ENCODE measurements around the gene CWF19L2.
"Not testable (repeated sequence)": the region's sequence is repeated elsewhere in the genome, so short reads cannot be mapped to it uniquely, and the experiment has no call there.

Gene CWF19L2

GRCh38 chr11:107439586-107440167 is 17.9 kb downstream of the CWF19L2 start:
- no peak for DNase-seq (ENCODE audit: low read depth in 2 of 2, low spot score in 1 of 2)

GRCh38 chr11:107438148-107438547 is 19.5 kb downstream of the CWF19L2 start:
- no peak for DNase-seq (ENCODE audit: low read depth in 2 of 2, low spot score in 1 of 2)

- no peak for DNase-seq (ENCODE audit: low read depth in 2 of 2, low spot score in 1 of 2)
These were observed 27.1 kb downstream of the CWF19L2 start for GRCh38 chr11:107430525-107430924.

DNA sequence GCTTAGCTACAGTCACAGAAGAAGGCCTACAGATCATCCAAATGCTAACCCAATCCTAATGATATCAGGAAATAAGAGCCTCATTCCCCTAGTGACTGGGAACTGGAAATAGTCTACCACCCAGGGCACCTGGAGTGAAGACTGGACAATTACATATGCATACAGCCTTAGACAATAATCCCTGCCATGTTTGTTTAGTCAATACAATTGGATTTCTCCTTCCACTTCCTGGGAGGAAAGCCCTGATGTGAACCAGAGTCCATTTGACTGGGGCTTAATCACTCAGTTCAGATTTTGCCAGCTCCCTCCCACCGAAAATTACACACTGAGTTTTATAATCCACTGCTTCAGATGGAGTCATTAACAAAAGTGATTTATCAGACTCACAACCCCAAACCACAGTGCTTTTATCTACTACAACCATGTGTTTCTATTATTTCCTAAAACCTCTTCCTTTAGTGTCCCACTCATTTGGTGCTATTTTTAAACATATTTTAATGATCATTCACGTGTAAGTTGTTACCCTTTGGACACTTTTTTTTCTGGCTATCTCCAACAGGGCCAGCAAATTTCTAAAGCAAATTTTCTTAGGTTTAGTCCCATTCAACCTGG is 29.9 kb downstream of the CWF19L2 start:
- no peak for DNase-seq (ENCODE audit: low read depth in 2 of 2, low spot score in 1 of 2)

DNA sequence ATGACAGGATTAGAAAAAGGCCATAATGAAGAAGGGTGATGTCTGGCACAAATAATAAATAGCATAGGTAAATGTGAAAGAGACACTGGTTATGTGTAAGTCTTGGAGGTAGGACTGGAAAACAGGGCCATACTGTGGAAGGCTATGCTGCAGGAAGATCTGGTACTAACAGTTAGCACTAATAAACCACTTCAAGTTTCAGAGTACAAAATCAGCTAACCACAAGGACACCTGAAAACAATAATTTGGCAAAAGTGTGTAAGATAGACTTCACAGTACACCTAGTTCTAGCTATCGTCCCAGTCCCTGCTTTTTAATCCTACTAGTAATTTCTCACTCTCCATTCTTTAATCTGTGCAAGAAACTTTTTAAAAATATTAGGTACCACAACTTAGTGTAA is 44.3 kb downstream of the CWF19L2 start:
- DNase-seq (ENCODE audit: low read depth in 2 of 2, low spot score in 1 of 2), result no peak

DNA sequence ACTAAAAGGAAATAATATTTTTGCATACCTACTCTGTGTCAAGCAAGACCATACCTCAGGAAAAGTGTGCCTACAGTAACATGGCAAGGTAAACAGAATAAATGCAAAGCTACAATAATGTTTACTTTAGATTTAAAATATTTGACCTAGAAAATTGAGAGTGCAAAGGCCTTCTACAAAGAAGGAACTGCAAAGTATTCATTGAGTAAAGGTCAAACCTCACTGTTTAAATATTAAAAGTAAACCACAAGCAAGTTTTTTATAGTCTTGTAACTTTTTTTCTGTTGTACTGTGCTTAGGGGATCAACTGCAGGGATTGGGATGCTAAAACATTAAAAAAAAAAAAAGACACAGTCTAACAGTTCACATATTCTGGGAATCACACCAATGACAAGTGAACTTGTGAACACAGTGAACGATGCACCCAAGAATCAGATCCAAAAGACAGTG is 48.8 kb downstream of the CWF19L2 start:
- no peak for DNase-seq (ENCODE audit: low read depth in 2 of 2, low spot score in 1 of 2)

GRCh38 chr11:107405260-107405659 is 52.4 kb downstream of the CWF19L2 start:
- DNase-seq (ENCODE audit: low read depth in 2 of 2, low spot score in 1 of 2), result no peak

DNA sequence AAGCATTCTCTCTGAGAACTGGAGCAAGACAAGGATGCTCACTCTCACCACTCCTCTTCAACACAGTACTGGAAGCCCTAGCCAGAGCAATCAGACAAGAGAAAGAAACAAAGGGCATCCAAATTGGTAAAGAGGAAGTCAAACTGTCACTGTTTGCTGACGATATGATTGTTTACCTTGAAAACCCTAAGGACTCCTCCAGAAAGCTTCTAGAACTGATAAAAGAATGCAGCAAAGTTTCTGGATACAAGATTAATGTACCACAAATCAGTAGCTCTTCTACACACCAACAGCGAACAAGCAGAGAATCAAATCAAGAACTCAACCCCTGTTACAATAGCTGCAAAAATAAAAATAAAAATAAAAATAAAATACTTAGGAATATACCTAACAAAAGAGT is 56.5 kb downstream of the CWF19L2 start:
- DNase-seq (ENCODE audit: low read depth in 2 of 2, low spot score in 1 of 2), result not testable (repeated sequence)

- DNase-seq (ENCODE audit: low read depth in 2 of 2, low spot score in 1 of 2), result no peak
These were observed 60.3 kb downstream of the CWF19L2 start for GRCh38 chr11:107397357-107397756.

- DNase-seq (ENCODE audit: low read depth in 2 of 2, low spot score in 1 of 2), result no peak
These were observed 65.0 kb downstream of the CWF19L2 start for GRCh38 chr11:107392611-107393010.

GRCh38 chr11:107390701-107391100 is 66.9 kb downstream of the CWF19L2 start:
- not testable (repeated sequence) for DNase-seq (ENCODE audit: low read depth in 2 of 2, low spot score in 1 of 2)

DNA sequence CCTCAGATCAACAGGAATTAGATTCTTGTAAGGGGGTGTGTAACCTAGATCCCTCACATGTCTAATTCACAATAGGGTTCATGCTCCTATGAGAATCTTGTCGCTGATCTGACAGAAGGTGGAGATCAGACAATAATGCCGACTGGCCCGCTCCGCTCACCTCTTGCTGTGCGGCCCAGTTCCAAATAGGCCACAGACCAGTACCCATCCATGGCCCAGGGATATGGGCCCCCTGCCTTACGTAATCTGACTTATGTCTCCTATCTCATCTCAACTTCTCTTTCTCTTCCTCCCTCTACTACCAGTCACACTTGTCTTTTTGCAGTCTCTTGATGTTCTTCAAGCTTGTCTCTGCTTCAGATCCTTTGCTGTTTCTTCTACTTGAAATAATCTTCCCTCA is 70.0 kb downstream of the CWF19L2 start:
- DNase-seq (ENCODE audit: low read depth in 2 of 2, low spot score in 1 of 2), result no peak

GRCh38 chr11:107385361-107385981 is 72.2 kb downstream of the CWF19L2 start:
- DNase-seq (ENCODE audit: low read depth in 2 of 2, low spot score in 1 of 2), result no peak

DNA sequence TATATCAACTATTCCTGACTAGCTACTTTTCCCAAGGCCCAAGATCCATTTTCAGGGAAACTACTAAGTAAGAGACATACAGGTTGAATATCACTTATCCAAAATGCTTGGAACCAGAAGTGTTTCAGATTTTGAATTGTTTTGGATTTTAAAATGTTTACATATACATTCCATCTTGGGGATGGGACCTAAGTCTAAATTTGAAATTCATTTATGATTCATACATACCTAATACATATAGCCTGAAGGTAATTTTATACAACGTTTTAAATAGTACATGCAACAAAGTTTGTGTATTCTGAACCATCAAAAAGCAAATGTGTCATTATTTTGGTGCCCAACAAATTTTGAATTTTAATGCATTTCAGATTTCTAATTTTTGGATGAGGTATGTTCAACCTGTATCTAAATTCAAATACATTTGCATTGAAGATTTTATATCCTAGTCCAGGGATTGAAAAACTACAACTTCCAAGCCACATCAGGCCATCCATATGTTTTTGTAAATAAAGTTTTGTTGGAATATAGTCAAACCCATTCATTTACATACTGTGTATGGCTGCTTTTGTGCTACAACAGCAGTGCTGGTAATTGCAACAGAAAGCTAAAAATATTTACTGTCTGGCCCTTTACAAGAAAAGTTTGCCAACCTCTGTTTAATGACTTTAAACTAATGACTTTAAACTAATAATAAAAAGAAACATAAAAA is 73.3 kb downstream of the CWF19L2 start:
- DNase-seq (ENCODE audit: low read depth in 2 of 2, low spot score in 1 of 2), result no peak

- DNase-seq (ENCODE audit: low read depth in 2 of 2, low spot score in 1 of 2), result no peak
These were observed 85.2 kb downstream of the CWF19L2 start for GRCh38 chr11:107372439-107372838.

GRCh38 chr11:107370390-107370789 is 87.2 kb downstream of the CWF19L2 start:
- no peak for DNase-seq (ENCODE audit: low read depth in 2 of 2, low spot score in 1 of 2)

DNA sequence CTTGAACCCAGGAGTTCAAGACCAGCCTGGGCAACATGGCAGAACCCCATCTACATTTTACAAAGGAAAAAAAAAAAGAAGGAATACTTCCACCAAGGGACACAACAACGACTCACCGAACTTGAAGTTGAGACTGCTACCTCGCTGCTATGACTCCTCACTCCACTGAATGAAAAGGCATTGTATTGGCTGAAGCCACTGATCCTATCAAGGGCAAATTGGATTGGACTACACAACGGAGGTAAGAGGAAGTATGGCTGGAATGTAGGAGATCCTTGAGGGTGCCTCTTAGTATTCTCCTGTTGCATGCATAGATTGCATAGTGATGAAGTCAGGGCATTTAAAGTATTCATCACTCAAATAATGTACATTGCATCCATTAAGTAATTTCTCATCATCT is 97.9 kb downstream of the CWF19L2 start:
- DNase-seq (ENCODE audit: low read depth in 2 of 2, low spot score in 1 of 2), result no peak

GRCh38 chr11:107357877-107358276 is 99.7 kb downstream of the CWF19L2 start:
- no peak for DNase-seq (ENCODE audit: low read depth in 2 of 2, low spot score in 1 of 2)

DNA sequence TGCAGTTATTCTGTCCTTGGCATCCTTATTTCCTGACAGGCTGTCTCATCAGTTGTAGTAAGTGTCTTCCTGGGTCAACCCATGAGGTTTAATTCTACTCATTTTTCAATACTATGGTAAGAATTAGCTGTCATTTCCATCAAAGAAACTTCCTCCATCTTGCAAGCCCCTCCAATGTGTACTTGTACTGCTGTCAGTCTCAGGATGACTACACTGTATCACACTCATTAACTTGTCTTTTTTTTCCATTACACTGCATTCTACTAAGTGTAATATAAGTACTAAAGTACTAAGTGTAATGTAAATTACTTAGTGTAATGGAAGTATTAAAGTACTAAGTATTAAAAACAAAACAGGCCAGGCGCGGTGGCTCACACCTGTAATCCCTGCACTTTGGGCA is 102.8 kb downstream of the CWF19L2 start:
- no peak for DNase-seq (ENCODE audit: low read depth in 2 of 2, low spot score in 1 of 2)

GRCh38 chr11:107337917-107338316 is 119.7 kb downstream of the CWF19L2 start:
- DNase-seq (ENCODE audit: low read depth in 2 of 2, low spot score in 1 of 2), result no peak

DNA sequence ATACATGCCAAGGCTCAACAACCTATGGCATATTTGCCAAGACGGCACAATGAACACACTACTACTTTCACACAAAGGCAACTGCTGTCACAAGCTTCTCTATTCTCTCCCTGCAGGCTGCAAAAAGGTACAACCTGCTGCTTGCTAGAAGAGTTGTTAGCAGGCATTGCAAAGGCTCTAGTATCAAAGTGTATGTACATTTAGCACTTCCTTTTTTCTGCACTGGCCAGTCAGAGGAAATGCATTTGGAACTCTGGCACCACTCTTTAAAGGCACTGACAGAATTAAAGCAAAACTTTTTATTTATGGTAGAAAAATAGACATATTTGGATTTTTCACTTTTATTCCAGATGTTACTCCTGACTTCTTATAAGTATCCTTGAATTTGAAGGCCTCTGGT is 125.9 kb downstream of the CWF19L2 start:
- DNase-seq (ENCODE audit: low read depth in 2 of 2, low spot score in 1 of 2), result no peak

DNA sequence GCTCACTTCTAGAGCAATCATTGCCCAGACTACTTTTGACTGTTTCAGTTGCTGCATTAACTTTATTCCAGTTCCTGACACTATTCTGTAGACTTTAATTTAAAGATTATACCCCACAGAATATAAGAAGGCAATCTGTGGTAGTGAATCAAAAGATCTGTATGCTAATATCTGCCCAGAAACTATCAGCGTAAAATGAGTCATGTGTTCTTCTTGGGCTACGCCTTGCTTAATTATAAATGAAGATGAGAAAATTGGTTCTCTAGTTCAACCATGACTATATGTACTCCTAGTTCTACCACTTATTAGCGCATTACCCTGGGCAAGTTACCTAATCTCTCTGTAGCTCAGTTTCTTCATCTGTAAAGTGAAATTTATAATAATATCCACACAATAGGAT is 128.5 kb downstream of the CWF19L2 start:
- DNase-seq (ENCODE audit: low read depth in 2 of 2, low spot score in 1 of 2), result no peak
